ENCODE results near the gene BMP5.

DNA sequence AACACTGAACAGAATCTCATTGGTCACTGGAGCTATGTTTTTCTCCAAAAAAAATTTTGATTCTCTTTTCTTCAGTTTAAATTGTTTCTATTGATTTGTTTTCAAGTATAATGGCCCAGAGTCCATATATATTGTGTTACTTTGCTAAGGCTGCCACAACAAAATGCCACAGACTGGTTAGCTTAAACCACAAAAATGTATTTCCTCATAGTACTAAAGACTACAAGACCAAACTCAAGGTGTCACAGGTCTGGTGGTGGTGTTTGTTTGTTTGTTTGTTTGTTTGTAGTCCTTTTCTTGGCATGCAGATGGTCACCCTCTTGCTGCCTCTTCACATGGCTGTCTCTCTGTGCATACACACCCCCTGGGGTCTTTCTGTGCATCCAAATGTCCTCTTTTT is 34.0 kb downstream of the BMP5 start:
- TF ChIP-seq, protein P1, sequence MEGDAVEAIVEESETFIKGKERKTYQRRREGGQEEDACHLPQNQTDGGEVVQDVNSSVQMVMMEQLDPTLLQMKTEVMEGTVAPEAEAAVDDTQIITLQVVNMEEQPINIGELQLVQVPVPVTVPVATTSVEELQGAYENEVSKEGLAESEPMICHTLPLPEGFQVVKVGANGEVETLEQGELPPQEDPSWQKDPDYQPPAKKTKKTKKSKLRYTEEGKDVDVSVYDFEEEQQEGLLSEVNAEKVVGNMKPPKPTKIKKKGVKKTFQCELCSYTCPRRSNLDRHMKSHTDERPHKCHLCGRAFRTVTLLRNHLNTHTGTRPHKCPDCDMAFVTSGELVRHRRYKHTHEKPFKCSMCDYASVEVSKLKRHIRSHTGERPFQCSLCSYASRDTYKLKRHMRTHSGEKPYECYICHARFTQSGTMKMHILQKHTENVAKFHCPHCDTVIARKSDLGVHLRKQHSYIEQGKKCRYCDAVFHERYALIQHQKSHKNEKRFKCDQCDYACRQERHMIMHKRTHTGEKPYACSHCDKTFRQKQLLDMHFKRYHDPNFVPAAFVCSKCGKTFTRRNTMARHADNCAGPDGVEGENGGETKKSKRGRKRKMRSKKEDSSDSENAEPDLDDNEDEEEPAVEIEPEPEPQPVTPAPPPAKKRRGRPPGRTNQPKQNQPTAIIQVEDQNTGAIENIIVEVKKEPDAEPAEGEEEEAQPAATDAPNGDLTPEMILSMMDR (IDR thresholded peaks at IDR 0.05) = no peak
- TF ChIP-seq POLR2A (IDR thresholded peaks at IDR 0.05) = no peak
